Activated CD8-positive, alpha-beta T cell treated with anti-CD3 and anti-CD28 coated beads for 36 hours (primary cell): Measurements from ENCODE around the gene AKAP17A. TPM values are rescaled to one million over a fixed set of nuclear protein-coding genes. Genes with fewer than 3 reads are reported as not detected.

ENCODE experiments used
- ATAC-seq: fragments of 200-7000 bp; cut with Tn5 transposase; one replicate; pipeline ENCODE4 v1.10.0; 2021; ENCODE audit warnings: mild to moderate bottlenecking, moderate library complexity
- CTCF ChIA-PET: fragments of 350-600 bp; sonication (Branson Sonifier 250); formaldehyde crosslinking; loops from one replicate; lab custom pipeline; 2021; ENCODE audit warnings: antibody characterized with exemption; lab: Charles Lee
- POLR2A ChIA-PET: fragments of 350-600 bp; sonication (Branson Sonifier 250); formaldehyde crosslinking; loops from one replicate; lab custom pipeline; 2021; ENCODE audit warnings: antibody characterized with exemption; lab: Charles Lee
- DNase-seq: peaks from one replicate; pipeline ENCODE4 v3.0.0-alpha.2; 2020
- H3K27ac Mint-ChIP-seq: one replicate; pipeline ENCODE4 v1.8.0; 2021; ENCODE audit warnings: mild to moderate bottlenecking, mixed read lengths
- H3K27me3 Mint-ChIP-seq: one replicate; pipeline ENCODE4 v1.8.0; 2021; ENCODE audit warnings: mixed read lengths
- H3K36me3 Mint-ChIP-seq: one replicate; pipeline ENCODE4 v1.8.0; 2021; ENCODE audit warnings: low read depth, mixed read lengths
- H3K4me1 Mint-ChIP-seq: one replicate; pipeline ENCODE4 v1.8.0; 2021; ENCODE audit warnings: low read depth, mixed read lengths
- H3K4me3 Mint-ChIP-seq: one replicate; pipeline ENCODE4 v1.8.0; 2021; ENCODE audit warnings: mild to moderate bottlenecking, moderate library complexity, mixed read lengths
- H3K9me3 Mint-ChIP-seq: one replicate; pipeline ENCODE4 v1.8.0; 2021; ENCODE audit warnings: mixed read lengths
- intact Hi-C: fragments of 100-400 bp; cut with micrococcal nuclease; formaldehyde crosslinking; loops from one replicate; pipeline ENCODE4 v1.10.0; 2022
- total RNA-seq, 2 experiments: library from RNA; stranded (reverse); gene quantifications; one replicate each; pipeline ENCODE4 v1.2.3, GENCODE V29; 2021
- TF ChIP-seq, protein P1 (sequence below): fragments of 200-600 bp; IDR thresholded peaks from one replicate; pipeline ENCODE4 v1.8.0; 2022; ENCODE audit warnings: antibody characterized with exemption, mild to moderate bottlenecking

Gene AKAP17A
- total RNA-seq, 2 experiments from 2014 or later: 82.8 to 85.5 TPM

DNA sequence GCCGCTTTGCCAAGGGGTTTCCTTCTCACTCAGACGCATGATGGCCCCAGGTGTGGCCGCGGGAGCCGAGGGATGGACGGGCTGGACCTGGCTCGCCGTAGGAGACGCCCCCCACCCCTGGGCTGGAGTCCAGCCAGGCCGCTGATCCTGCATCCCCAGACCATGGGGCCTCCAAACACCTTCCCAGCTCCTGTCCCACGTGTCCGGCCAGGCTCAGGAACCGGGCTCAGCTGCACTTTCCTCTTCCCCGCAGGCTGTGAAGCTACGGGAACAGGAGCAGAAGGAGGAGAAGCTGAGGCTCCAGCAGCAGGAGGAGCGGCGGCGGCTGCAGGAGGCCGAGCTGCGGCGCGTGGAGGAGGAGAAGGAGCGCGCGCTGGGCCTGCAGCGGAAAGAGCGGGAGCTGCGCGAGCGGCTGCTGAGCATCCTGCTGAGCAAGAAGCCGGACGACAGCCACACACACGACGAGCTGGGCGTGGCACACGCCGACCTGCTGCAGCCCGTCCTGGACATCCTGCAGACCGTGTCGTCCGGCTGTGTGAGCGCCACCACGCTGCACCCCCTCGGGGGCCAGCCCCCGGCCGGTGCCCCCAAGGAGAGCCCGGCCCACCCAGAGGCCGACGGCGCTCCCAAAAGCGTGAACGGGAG is 9.1 kb downstream of the AKAP17A start:
- TF ChIP-seq, protein P1, sequence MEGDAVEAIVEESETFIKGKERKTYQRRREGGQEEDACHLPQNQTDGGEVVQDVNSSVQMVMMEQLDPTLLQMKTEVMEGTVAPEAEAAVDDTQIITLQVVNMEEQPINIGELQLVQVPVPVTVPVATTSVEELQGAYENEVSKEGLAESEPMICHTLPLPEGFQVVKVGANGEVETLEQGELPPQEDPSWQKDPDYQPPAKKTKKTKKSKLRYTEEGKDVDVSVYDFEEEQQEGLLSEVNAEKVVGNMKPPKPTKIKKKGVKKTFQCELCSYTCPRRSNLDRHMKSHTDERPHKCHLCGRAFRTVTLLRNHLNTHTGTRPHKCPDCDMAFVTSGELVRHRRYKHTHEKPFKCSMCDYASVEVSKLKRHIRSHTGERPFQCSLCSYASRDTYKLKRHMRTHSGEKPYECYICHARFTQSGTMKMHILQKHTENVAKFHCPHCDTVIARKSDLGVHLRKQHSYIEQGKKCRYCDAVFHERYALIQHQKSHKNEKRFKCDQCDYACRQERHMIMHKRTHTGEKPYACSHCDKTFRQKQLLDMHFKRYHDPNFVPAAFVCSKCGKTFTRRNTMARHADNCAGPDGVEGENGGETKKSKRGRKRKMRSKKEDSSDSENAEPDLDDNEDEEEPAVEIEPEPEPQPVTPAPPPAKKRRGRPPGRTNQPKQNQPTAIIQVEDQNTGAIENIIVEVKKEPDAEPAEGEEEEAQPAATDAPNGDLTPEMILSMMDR: no peak
- ChIA-PET POLR2A (no interaction called here), CTCF (no interaction called here)
- Mint-ChIP-seq H3K27me3 (no peaks in the 10 kb centered on the region), H3K9me3 (no peaks in the 10 kb centered on the region), H3K27ac (no peak overlapping the region), H3K36me3 (peaks cover 66% of the 10 kb centered on the region), H3K4me3 (no peak overlapping the region), H3K4me1 (peaks cover 2% of the 10 kb centered on the region)
- intact Hi-C loops: no loop called here
- ATAC-seq: no peak
- no peak for DNase-seq

- Mint-ChIP-seq H3K27me3 (no peaks in the 10 kb centered on the region), H3K4me3 (no peak overlapping the region), H3K36me3 (peaks cover 59% of the 10 kb centered on the region), H3K9me3 (no peaks in the 10 kb centered on the region), H3K4me1 (no peaks in the 10 kb centered on the region), H3K27ac (no peak overlapping the region)
- ChIA-PET CTCF (no interaction called here), POLR2A (no interaction called here)
- intact Hi-C loops: no loop called here
- TF ChIP-seq, protein P1: no peak
- no peak for ATAC-seq
- DNase-seq: no peak
Measured at GRCh38 chrX:1601051-1601767, 9.8 kb downstream of the AKAP17A start.

DNA sequence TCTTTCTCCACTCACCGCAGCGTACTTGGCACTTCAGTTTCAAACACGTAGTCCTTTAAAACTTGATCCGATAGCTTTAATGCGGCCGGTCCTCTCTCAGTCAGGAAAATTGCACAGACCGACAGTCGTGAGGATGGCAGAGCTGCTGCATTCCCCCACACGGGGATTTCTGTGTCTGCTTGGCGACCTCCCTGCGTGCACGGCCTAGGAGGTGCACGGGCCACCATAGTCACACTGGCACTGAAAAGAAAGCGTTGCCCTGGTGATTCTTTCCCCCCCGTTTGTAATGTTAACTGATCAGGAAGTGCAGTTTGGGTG is 10.3 kb downstream of the AKAP17A start:
- Mint-ChIP-seq H3K4me3 (no peak overlapping the region), H3K4me1 (no peaks in the 10 kb centered on the region), H3K9me3 (no peaks in the 10 kb centered on the region), H3K36me3 (peaks cover 57% of the 10 kb centered on the region), H3K27me3 (no peaks in the 10 kb centered on the region), H3K27ac (no peak overlapping the region)
- DNase-seq (no peak), ATAC-seq (no peak)
- POLR2A ChIA-PET: no interaction called here
- intact Hi-C loops: no loop called here
- CTCF ChIA-PET: no interaction called here
- TF ChIP-seq, protein P1: no peak

GRCh38 chrX:1602299-1602698 is 10.9 kb downstream of the AKAP17A start:
- Mint-ChIP-seq H3K4me1 (no peaks in the 10 kb centered on the region), H3K27ac (no peak overlapping the region), H3K36me3 (peaks cover 52% of the 10 kb centered on the region), H3K9me3 (no peaks in the 10 kb centered on the region), H3K4me3 (no peak overlapping the region), H3K27me3 (no peaks in the 10 kb centered on the region)
- intact Hi-C loops: no loop called here
- ATAC-seq (no peak), DNase-seq (no peak)
- POLR2A ChIA-PET: no interaction called here
- TF ChIP-seq, protein P1: no peak
- CTCF ChIA-PET: no interaction called here

- no peak for ATAC-seq
- no peak for DNase-seq
- no peaks in the 10 kb centered on the region for H3K9me3 Mint-ChIP-seq
- intact Hi-C loops: no loop called here
- H3K4me3 Mint-ChIP-seq: no peak overlapping the region
- ChIA-PET POLR2A (no interaction called here), CTCF (no interaction called here)
- TF ChIP-seq, protein P1: no peak
- H3K36me3 Mint-ChIP-seq: peaks cover 26% of the 10 kb centered on the region
- no peaks in the 10 kb centered on the region for H3K4me1 Mint-ChIP-seq
- H3K27me3 Mint-ChIP-seq: no peaks in the 10 kb centered on the region
- no peak overlapping the region for H3K27ac Mint-ChIP-seq
Measured at GRCh38 chrX:1606496-1606895, 15.1 kb downstream of the AKAP17A start.
